ENCODE data around the gene CYFIP1.

The CYFIP1 gene

GRCh38 chr15:22931784-22932536, 48.2 kb downstream of the CYFIP1 start:
- TF ChIP-seq, protein P1, sequence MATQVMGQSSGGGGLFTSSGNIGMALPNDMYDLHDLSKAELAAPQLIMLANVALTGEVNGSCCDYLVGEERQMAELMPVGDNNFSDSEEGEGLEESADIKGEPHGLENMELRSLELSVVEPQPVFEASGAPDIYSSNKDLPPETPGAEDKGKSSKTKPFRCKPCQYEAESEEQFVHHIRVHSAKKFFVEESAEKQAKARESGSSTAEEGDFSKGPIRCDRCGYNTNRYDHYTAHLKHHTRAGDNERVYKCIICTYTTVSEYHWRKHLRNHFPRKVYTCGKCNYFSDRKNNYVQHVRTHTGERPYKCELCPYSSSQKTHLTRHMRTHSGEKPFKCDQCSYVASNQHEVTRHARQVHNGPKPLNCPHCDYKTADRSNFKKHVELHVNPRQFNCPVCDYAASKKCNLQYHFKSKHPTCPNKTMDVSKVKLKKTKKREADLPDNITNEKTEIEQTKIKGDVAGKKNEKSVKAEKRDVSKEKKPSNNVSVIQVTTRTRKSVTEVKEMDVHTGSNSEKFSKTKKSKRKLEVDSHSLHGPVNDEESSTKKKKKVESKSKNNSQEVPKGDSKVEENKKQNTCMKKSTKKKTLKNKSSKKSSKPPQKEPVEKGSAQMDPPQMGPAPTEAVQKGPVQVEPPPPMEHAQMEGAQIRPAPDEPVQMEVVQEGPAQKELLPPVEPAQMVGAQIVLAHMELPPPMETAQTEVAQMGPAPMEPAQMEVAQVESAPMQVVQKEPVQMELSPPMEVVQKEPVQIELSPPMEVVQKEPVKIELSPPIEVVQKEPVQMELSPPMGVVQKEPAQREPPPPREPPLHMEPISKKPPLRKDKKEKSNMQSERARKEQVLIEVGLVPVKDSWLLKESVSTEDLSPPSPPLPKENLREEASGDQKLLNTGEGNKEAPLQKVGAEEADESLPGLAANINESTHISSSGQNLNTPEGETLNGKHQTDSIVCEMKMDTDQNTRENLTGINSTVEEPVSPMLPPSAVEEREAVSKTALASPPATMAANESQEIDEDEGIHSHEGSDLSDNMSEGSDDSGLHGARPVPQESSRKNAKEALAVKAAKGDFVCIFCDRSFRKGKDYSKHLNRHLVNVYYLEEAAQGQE (IDR thresholded peaks at IDR 0.05; ENCODE audit: insufficient replicate concordance, low read depth) = no peak
- no peak for TF ChIP-seq SPI1 (IDR thresholded peaks at IDR 0.05; ENCODE audit: borderline replicate concordance, low read depth)
- TF ChIP-seq CTCF (IDR thresholded peaks at IDR 0.05; ENCODE audit: insufficient read depth, low read length) = no peak
- TF ChIP-seq POLR2AphosphoS5 (IDR thresholded peaks at IDR 0.05; ENCODE audit: low read depth) = no peak
- TF ChIP-seq GABPA (IDR thresholded peaks at IDR 0.05; ENCODE audit: low read depth) = no peak
- Histone ChIP-seq H3K27me3 (ENCODE audit: insufficient read depth, poor library complexity, severe bottlenecking) (no peaks in the 10 kb centered on the region), H3K4me3 (replicated peaks; ENCODE audit: insufficient read depth, low read length) (no peak overlapping the region), H3K27ac (replicated peaks) (no peak overlapping the region)
- DNase-seq (ENCODE audit: low read depth in 1 of 2, low spot score in 1 of 2) = no peak

- no peaks in the 10 kb centered on the region for H3K27me3 ChIP-seq (ENCODE audit: insufficient read depth, poor library complexity, severe bottlenecking)
- H3K27ac ChIP-seq (replicated peaks) = no peak overlapping the region
- DNase-seq (ENCODE audit: low read depth in 1 of 2, low spot score in 1 of 2) = no peak
- TF ChIP-seq, protein P1 (IDR thresholded peaks at IDR 0.05; ENCODE audit: insufficient replicate concordance, low read depth) = no peak
- no peak for TF ChIP-seq GABPA (IDR thresholded peaks at IDR 0.05; ENCODE audit: low read depth)
- no peak for TF ChIP-seq CTCF (IDR thresholded peaks at IDR 0.05; ENCODE audit: insufficient read depth, low read length)
- TF ChIP-seq SPI1 (IDR thresholded peaks at IDR 0.05; ENCODE audit: borderline replicate concordance, low read depth) = no peak
- no peak for TF ChIP-seq POLR2AphosphoS5 (IDR thresholded peaks at IDR 0.05; ENCODE audit: low read depth)
- H3K4me3 ChIP-seq (replicated peaks; ENCODE audit: insufficient read depth, low read length) = no peak overlapping the region
Measured at GRCh38 chr15:22930782-22931484, 49.2 kb downstream of the CYFIP1 start.

GRCh38 chr15:22927761-22928160, 52.4 kb downstream of the CYFIP1 start:
- DNase-seq (ENCODE audit: low read depth in 1 of 2, low spot score in 1 of 2) = no peak
- Histone ChIP-seq H3K4me3 (replicated peaks; ENCODE audit: insufficient read depth, low read length) (no peak overlapping the region), H3K27ac (replicated peaks) (no peak overlapping the region), H3K27me3 (ENCODE audit: insufficient read depth, poor library complexity, severe bottlenecking) (no peaks in the 10 kb centered on the region)
- TF ChIP-seq SPI1 (IDR thresholded peaks at IDR 0.05; ENCODE audit: borderline replicate concordance, low read depth) (no peak), CTCF (IDR thresholded peaks at IDR 0.05; ENCODE audit: insufficient read depth, low read length) (no peak), GABPA (IDR thresholded peaks at IDR 0.05; ENCODE audit: low read depth) (no peak), POLR2AphosphoS5 (IDR thresholded peaks at IDR 0.05; ENCODE audit: low read depth) (no peak)
- TF ChIP-seq, protein P1 (IDR thresholded peaks at IDR 0.05; ENCODE audit: insufficient replicate concordance, low read depth) = no peak

All from HL-60 (cell line).